WI38 (cell line): ENCODE measurements around the gene TOMM34.

Experiments used
- H3K4me3 ChIP-seq: 2 replicates; pipeline ENCODE4 v1.5.1; 2011; ENCODE audit warnings: low read depth, mild to moderate bottlenecking, control low read depth, low read length
- CTCF ChIP-seq: IDR thresholded peaks from 2 replicates; pipeline ENCODE4 v1.5.1; 2012; ENCODE audit warnings: low read depth, mild to moderate bottlenecking, control low read depth, low read length

The TOMM34 gene

GRCh38 chr20:44894959-44895358 is 65.2 kb downstream of the TOMM34 start:
- H3K4me3 ChIP-seq: no peak overlapping the region
- no peak for TF ChIP-seq CTCF
